ACC112 (cell line): ENCODE results near the gene SLC37A4.

Experiments used
- H2AFZ ChIP-seq: fragments of 200-600 bp; sonication (generic); one replicate; pipeline ENCODE4 v1.6.0; 2017; ENCODE audit warnings: antibody characterized with exemption, low read length; ENCODE audit not compliant: unreplicated experiment
- H3K27ac ChIP-seq: fragments of 200-600 bp; sonication (generic); 2 replicates; pipeline ENCODE4 v1.5.1; 2014; ENCODE audit warnings: low read depth, mild to moderate bottlenecking, antibody characterized with exemption, low read length, moderate library complexity
- H3K27me3 ChIP-seq: fragments of 200-600 bp; sonication (generic); 2 replicates; pipeline ENCODE4 v1.6.1; 2014; ENCODE audit warnings: mild to moderate bottlenecking, antibody characterized with exemption, low read length, moderate library complexity, mixed read lengths; ENCODE audit not compliant: insufficient read depth
- H3K36me3 ChIP-seq: fragments of 200-600 bp; sonication (generic); 2 replicates; pipeline ENCODE4 v1.6.1; 2016; ENCODE audit warnings: mild to moderate bottlenecking, antibody characterized with exemption, low read length, moderate library complexity, mixed read lengths; ENCODE audit not compliant: insufficient read depth
- H3K4me1 ChIP-seq: fragments of 200-600 bp; sonication (generic); one replicate; pipeline ENCODE4 v1.6.1; 2016; ENCODE audit warnings: low read length, mixed read lengths; ENCODE audit not compliant: insufficient read depth, unreplicated experiment, control insufficient read depth
- H3K4me3 ChIP-seq: fragments of 200-600 bp; sonication (generic); 2 replicates; pipeline ENCODE4 v1.5.1; 2014; ENCODE audit warnings: mild to moderate bottlenecking, low read depth, low read length
- H3K79me2 ChIP-seq: fragments of 200-600 bp; sonication (generic); one replicate; pipeline ENCODE4 v1.6.0; 2016; ENCODE audit warnings: low read length; ENCODE audit not compliant: control insufficient read depth, unreplicated experiment, insufficient read depth

SLC37A4 gene

DNA sequence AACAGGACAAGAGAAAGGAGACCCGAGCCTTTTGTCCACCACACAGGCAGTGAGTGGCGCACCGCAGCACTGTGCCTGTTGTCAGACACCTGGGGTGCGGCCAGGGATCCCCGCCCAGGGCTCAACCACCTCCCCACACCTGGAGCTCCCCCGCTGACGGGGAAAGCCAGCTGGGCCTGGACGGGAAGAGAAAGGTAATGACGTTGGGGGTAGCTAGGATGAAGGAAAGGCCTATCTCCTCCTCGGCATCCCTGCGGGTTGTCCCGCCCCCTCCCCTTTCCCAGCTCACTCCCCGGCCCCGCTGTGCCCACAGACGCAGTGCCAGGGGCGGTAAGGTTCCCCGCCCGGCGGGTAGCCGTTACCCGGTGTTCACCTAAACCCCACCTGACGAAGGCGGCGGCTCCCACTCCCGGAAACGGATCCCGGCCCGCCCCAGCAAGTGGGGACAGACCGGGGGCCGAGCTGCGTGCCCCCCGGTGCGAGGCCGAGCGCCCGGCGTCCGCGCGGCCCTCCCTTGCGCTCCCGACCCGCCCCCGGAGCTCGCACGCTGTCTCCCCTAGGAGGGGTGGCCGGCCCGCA, 25.8 kb upstream of the SLC37A4 start:
- Histone ChIP-seq H2AFZ (peak overlapping the region; percentile 64), H3K27me3 (no peaks in the 10 kb centered on the region), H3K4me3 (peak overlapping the region; percentile 100), H3K36me3 (peaks cover 7% of the 10 kb centered on the region; the same call in 1 of the 2 replicates), H3K4me1 (peaks cover 12% of the 10 kb centered on the region), H3K27ac (peak overlapping the region; percentile 64; the same call in 1 of the 2 replicates), H3K79me2 (peaks cover 22% of the 10 kb centered on the region)

DNA sequence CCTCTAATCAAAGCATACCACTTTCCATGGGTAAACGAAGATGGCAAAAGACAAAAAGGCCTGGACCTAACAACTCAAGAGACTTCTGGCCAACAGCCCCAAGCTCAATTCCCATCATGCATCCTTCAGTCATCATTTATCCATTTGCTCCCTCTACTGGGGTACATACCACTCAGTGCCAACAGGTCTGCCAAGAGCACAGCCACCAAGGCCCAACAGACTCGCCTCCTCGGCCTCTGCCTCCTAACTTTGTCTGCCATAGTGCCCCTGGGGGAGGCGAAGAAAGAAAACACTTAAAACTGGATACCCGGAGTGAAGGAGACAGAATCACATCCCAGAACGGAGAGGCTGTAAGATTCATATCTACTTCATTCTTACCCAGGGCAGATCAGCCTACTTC, 25.2 kb upstream of the SLC37A4 start:
- H2AFZ ChIP-seq: no peak overlapping the region
- no peaks in the 10 kb centered on the region for H3K27me3 ChIP-seq
- peaks cover 10% of the 10 kb centered on the region; the same call in 1 of the 2 replicates for H3K36me3 ChIP-seq
- H3K4me1 ChIP-seq: peaks cover 12% of the 10 kb centered on the region
- H3K79me2 ChIP-seq: peaks cover 22% of the 10 kb centered on the region
- H3K4me3 ChIP-seq: peak overlapping the region; percentile 100
- no peak overlapping the region for H3K27ac ChIP-seq

GRCh38 chr11:119054418-119054817, 23.7 kb upstream of the SLC37A4 start:
- Histone ChIP-seq H3K79me2 (peaks cover 22% of the 10 kb centered on the region), H3K4me3 (no peak overlapping the region), H3K4me1 (peaks cover 12% of the 10 kb centered on the region), H2AFZ (no peak overlapping the region), H3K36me3 (peaks cover 12% of the 10 kb centered on the region; the same call in 1 of the 2 replicates), H3K27me3 (no peaks in the 10 kb centered on the region), H3K27ac (no peak overlapping the region)

DNA sequence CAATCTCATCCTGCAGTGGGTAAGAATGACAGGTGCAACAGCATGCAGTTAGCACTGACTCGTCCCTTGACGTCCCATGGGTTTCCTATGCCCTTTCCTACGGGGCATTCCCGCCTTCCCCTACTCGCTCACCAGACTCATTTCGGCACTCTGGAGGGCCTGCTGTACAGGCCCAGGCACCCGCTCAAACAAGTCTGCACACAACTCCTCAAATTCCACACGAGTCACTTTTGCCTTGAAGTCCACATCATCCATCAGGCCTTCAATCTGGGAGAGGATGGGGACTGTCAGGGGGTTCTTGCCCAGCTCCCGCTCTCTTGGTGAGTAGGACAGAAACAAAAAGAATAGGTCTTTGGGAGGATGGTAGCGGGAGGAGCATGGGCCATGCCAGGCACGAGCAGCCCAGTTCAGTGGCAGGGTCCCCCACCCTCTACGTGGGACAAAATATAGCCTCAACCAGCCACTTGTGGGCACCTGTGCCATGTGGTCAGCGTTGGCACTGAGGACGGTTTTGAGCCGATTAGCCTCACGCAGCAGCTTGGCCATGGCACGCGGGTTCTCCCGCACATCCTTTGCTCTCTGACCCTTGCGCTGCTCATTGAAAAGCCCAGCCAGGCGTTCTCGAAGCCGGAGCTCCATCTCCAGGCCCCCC, 21.6 kb upstream of the SLC37A4 start:
- H3K4me1 ChIP-seq: peaks cover 7% of the 10 kb centered on the region
- no peaks in the 10 kb centered on the region for H3K27me3 ChIP-seq
- H3K79me2 ChIP-seq: peaks cover 19% of the 10 kb centered on the region
- H2AFZ ChIP-seq: no peak overlapping the region
- no peak overlapping the region for H3K27ac ChIP-seq
- no peak overlapping the region for H3K4me3 ChIP-seq
- peaks cover 16% of the 10 kb centered on the region; the same call in 1 of the 2 replicates for H3K36me3 ChIP-seq

DNA sequence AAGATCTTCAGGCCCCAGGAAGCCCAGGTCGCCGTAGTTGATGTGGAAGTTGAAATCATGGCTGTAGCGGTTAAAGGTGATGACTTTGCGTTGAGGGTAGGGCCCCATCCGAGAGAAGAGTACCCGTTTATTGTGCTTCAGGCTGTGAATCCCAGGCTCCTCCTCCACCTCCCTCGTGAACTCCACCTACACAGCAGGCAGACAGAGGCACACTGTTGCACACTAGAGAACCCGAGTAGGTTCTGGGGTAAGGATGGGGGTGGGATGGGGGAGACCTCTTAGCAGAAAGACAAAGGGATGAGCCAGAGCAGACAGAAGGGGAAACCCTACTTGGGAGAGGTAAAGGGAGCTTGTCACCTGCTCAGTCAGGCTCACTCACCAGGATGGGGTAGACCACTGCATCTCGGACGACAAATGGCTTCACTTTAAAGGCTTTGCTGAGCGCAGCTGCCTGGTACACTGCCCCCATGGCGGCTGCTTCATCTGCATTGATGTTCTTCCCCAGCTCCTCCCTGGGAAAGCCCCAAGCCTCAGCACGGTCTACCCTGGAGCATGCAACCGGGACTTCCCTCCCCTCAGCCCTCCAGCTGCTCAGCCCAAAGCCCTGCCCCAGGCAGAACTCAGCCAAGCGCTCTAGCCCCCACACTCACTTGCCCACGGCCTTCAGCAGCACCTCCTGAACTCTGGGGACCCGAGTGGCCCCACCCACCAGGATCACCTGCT, 20.9 kb upstream of the SLC37A4 start:
- H3K4me1 ChIP-seq: peaks cover 7% of the 10 kb centered on the region
- peaks cover 16% of the 10 kb centered on the region; the same call in 1 of the 2 replicates for H3K36me3 ChIP-seq
- H3K4me3 ChIP-seq: no peak overlapping the region
- H3K27me3 ChIP-seq: no peaks in the 10 kb centered on the region
- H3K27ac ChIP-seq: no peak overlapping the region
- peaks cover 17% of the 10 kb centered on the region for H3K79me2 ChIP-seq
- H2AFZ ChIP-seq: no peak overlapping the region

- H3K36me3 ChIP-seq: peaks cover 9% of the 10 kb centered on the region; the same call in 1 of the 2 replicates
Observed at GRCh38 chr11:119049081-119049480, 18.4 kb upstream of the SLC37A4 start.

GRCh38 chr11:119048644-119049043, 18.0 kb upstream of the SLC37A4 start:
- Histone ChIP-seq H2AFZ (no peak overlapping the region), H3K36me3 (peaks cover 9% of the 10 kb centered on the region; the same call in 1 of the 2 replicates), H3K27me3 (no peaks in the 10 kb centered on the region), H3K4me3 (no peak overlapping the region), H3K27ac (no peak overlapping the region), H3K79me2 (no peaks in the 10 kb centered on the region), H3K4me1 (no peaks in the 10 kb centered on the region)

More at GRCh38 chr11:119049081-119049480, 18.4 kb upstream of the SLC37A4 start:
- Histone ChIP-seq H3K27ac (no peak overlapping the region), H2AFZ (no peak overlapping the region), H3K27me3 (no peaks in the 10 kb centered on the region), H3K4me1 (no peaks in the 10 kb centered on the region), H3K79me2 (no peaks in the 10 kb centered on the region), H3K4me3 (no peak overlapping the region)

GRCh38 chr11:119047205-119047604, 16.5 kb upstream of the SLC37A4 start:
- Histone ChIP-seq H3K4me1 (no peaks in the 10 kb centered on the region), H3K4me3 (no peak overlapping the region), H3K27ac (no peak overlapping the region), H3K79me2 (no peaks in the 10 kb centered on the region), H3K36me3 (peaks cover 9% of the 10 kb centered on the region; the same call in 1 of the 2 replicates), H2AFZ (no peak overlapping the region), H3K27me3 (no peaks in the 10 kb centered on the region)

- Histone ChIP-seq H3K79me2 (no peaks in the 10 kb centered on the region), H3K27ac (no peak overlapping the region), H3K27me3 (no peaks in the 10 kb centered on the region), H3K36me3 (peaks cover 9% of the 10 kb centered on the region; the same call in 1 of the 2 replicates), H3K4me1 (no peaks in the 10 kb centered on the region), H3K4me3 (no peak overlapping the region), H2AFZ (no peak overlapping the region)
Observed at GRCh38 chr11:119046489-119046888, 15.8 kb upstream of the SLC37A4 start.

GRCh38 chr11:119044708-119045107, 14.0 kb upstream of the SLC37A4 start:
- H3K36me3 ChIP-seq: peaks cover 4% of the 10 kb centered on the region; the same call in 1 of the 2 replicates

More at GRCh38 chr11:119044708-119045107, 14.0 kb upstream of the SLC37A4 start:
- Histone ChIP-seq H3K4me1 (no peaks in the 10 kb centered on the region), H3K4me3 (no peak overlapping the region), H3K79me2 (no peaks in the 10 kb centered on the region), H3K27me3 (no peaks in the 10 kb centered on the region), H3K27ac (no peak overlapping the region), H2AFZ (no peak overlapping the region)
